ENCODE measurements around the gene TMEM98.
A peak's percentile ranks its signal among the peaks of the same experiment; 100 is the strongest.
"Not testable (repeated sequence)": the region's sequence is repeated elsewhere in the genome, so short reads cannot be mapped to it uniquely, and the experiment has no call there.

TMEM98 gene, protein sequence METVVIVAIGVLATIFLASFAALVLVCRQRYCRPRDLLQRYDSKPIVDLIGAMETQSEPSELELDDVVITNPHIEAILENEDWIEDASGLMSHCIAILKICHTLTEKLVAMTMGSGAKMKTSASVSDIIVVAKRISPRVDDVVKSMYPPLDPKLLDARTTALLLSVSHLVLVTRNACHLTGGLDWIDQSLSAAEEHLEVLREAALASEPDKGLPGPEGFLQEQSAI
- total RNA-seq, result 0 to 3.1 (median 0.19) reads per million in 9 experiments

DNA sequence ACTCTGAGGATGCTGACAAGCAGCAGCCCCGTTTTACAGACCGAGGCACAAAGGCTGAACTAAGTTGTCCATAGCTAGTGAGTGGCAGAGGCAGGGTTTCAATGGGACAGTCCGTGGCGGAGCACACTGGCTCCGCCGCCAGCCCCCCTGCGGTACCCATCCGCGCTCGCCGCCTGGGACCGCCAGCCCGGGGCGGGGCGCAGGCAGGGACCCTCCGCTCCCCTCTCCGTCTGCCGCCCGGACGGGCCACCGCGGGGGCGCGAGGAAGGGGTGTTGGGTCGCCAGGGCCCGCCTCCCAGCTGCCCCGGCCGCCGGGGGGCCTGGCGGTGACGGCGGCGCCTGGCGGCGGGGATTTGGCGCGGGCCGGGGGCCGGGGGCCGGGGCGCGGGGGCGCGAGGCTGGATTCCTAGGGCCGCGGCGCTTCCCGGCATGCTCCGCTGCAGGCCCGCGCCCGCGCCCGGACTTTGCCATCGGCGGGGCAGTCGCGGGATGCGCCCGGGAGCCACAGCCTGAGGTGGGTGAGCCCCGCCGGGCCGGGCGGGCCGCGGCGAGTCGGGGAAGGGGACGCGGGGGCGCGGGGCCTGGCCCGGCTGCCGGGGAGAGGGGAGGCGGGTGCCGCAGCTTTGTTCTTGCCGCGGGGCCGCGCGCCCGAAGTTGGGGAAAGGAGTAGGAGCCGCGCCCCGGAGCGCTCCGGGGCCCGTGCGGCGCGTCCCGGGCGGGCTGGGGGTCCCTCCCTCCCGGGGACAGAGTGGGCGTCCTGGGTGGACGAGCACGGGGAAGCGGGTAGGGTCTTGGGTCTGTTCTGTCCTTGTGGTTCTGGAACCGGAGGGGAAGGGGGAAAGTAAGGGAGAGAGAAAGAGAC lies at the start of gene TMEM98:
Gene TMEM98, plus strand, starts transcription at position 430 of the 862 bp plus-strand sequence. CDS start 3,376 bp downstream, outside the sequence.
- H3K4me3 Mint-ChIP-seq, result peak within 1 kb of the TSS; percentile 26 to 36
- no peaks in the 10 kb centered on the region for H3K4me1 Mint-ChIP-seq (ENCODE audit: low read depth in 2 of 2)
- peaks cover 34 to 38% of the 10 kb centered on the region in 2 donors for H3K27me3 Mint-ChIP-seq
- no peak within 1 kb of the TSS for H3K27ac Mint-ChIP-seq
- DNase-seq (no peak), ATAC-seq (replicated peaks) (no peak)
- no peaks in the 10 kb centered on the region for H3K36me3 Mint-ChIP-seq (ENCODE audit: insufficient read depth)
- no peaks in the 10 kb centered on the region for H3K9me3 Mint-ChIP-seq

- no peak for ATAC-seq (replicated peaks)
- no peaks in the 10 kb centered on the region for H3K36me3 Mint-ChIP-seq (ENCODE audit: insufficient read depth)
- no peaks in the 10 kb centered on the region for H3K9me3 Mint-ChIP-seq
- no peak for DNase-seq
- peaks cover 3 to 8% of the 10 kb centered on the region in 2 donors for H3K4me1 Mint-ChIP-seq (ENCODE audit: low read depth in 2 of 2)
- peaks cover 10 to 17% of the 10 kb centered on the region in 2 donors for H3K27me3 Mint-ChIP-seq
- H3K27ac Mint-ChIP-seq, result peak overlapping the region; percentile 42 to 79
- H3K4me3 Mint-ChIP-seq, result peak overlapping the region; percentile 59 to 65
These were observed 49.7 kb upstream of the TMEM98 start for GRCh38 chr17:32878211-32878610.

- Mint-ChIP-seq H3K27me3 (peaks cover 18 to 27% of the 10 kb centered on the region in 2 donors), H3K4me3 (no peak overlapping the region), H3K4me1 (ENCODE audit: low read depth in 2 of 2) (peaks cover 3 to 6% of the 10 kb centered on the region in 2 donors), H3K27ac (no peak overlapping the region), H3K9me3 (no peaks in the 10 kb centered on the region), H3K36me3 (ENCODE audit: insufficient read depth) (no peaks in the 10 kb centered on the region)
- DNase-seq (no peak), ATAC-seq (replicated peaks) (no peak)
These were observed 48.8 kb upstream of the TMEM98 start for GRCh38 chr17:32879134-32879533.

GRCh38 chr17:32880671-32881453 lies 47.1 kb upstream of the TMEM98 start:
- H3K4me1 Mint-ChIP-seq (ENCODE audit: low read depth in 2 of 2), result peaks cover 2 to 5% of the 10 kb centered on the region in 2 donors
- H3K27me3 Mint-ChIP-seq, result peaks cover 25 to 43% of the 10 kb centered on the region in 2 donors
- H3K27ac Mint-ChIP-seq, result no peak overlapping the region
- H3K4me3 Mint-ChIP-seq, result no peak overlapping the region
- no peaks in the 10 kb centered on the region for H3K36me3 Mint-ChIP-seq (ENCODE audit: insufficient read depth)
- no peaks in the 10 kb centered on the region for H3K9me3 Mint-ChIP-seq
- DNase-seq (no peak), ATAC-seq (replicated peaks) (no peak)

GRCh38 chr17:32882029-32882428 lies 45.9 kb upstream of the TMEM98 start:
- DNase-seq (no peak), ATAC-seq (replicated peaks) (no peak)
- H3K27ac Mint-ChIP-seq, result no peak overlapping the region
- H3K4me1 Mint-ChIP-seq (ENCODE audit: low read depth in 2 of 2), result no peaks in the 10 kb centered on the region
- no peaks in the 10 kb centered on the region for H3K9me3 Mint-ChIP-seq
- H3K27me3 Mint-ChIP-seq, result peaks cover 33 to 55% of the 10 kb centered on the region in 2 donors
- H3K36me3 Mint-ChIP-seq (ENCODE audit: insufficient read depth), result no peaks in the 10 kb centered on the region
- no peak overlapping the region for H3K4me3 Mint-ChIP-seq

- Mint-ChIP-seq H3K36me3 (ENCODE audit: insufficient read depth) (no peaks in the 10 kb centered on the region), H3K4me3 (no peak overlapping the region), H3K27ac (no peak overlapping the region), H3K9me3 (no peaks in the 10 kb centered on the region), H3K27me3 (peaks cover 34 to 57% of the 10 kb centered on the region in 2 donors), H3K4me1 (ENCODE audit: low read depth in 2 of 2) (no peaks in the 10 kb centered on the region)
- no peak for DNase-seq
- ATAC-seq (replicated peaks), result no peak
These were observed 45.2 kb upstream of the TMEM98 start for GRCh38 chr17:32882734-32883133.

DNA sequence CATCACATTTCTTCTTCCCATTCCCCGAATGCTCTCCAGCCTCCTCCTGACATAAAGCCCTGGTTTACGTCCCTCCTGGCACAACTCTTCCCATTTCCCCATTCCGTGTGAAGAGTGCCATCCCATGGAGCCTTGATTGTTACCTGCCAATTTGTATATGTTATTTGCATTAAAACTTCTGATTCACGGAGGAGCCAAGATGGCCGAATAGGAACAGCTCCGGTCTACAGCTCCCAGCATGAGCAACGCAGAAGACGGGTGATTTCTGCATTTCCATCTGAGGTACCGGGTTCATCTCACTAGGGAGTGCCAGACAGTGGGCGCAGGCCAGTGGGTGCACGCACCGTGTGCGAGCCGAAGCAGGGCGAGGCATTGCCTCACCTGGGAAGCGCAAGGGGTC lies 41.0 kb upstream of the TMEM98 start:
- not testable (repeated sequence) for H3K9me3 Mint-ChIP-seq; ATAC-seq (replicated peaks); H3K27ac Mint-ChIP-seq; H3K4me1 Mint-ChIP-seq (ENCODE audit: low read depth in 2 of 2); H3K36me3 Mint-ChIP-seq (ENCODE audit: insufficient read depth); DNase-seq; H3K4me3 Mint-ChIP-seq
- H3K27me3 Mint-ChIP-seq, result peaks cover 32 to 52% of the 10 kb centered on the region in 2 donors

DNA sequence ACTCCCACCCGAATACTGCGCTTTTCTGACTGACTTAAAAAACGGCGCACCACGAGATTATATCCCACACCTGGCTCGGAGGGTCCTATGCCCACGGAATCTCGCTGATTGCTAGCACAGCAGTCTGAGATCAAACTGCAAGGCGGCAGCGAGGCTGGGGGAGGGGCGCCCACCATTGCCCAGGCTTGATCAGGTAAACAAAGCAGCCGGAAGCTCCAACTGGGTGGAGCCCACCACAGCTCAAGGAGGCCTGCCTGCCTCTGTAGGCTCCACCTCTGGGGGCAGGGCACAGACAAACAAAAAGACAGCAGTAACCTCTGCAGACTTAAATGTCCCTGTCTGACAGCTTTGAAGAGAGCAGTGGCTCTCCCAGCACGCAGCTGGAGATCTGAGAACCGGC lies 40.5 kb upstream of the TMEM98 start:
- not testable (repeated sequence) for H3K9me3 Mint-ChIP-seq; H3K27ac Mint-ChIP-seq; H3K4me3 Mint-ChIP-seq; DNase-seq; H3K4me1 Mint-ChIP-seq (ENCODE audit: low read depth in 2 of 2); ATAC-seq (replicated peaks); H3K36me3 Mint-ChIP-seq (ENCODE audit: insufficient read depth)
- peaks cover 29 to 48% of the 10 kb centered on the region in 2 donors for H3K27me3 Mint-ChIP-seq

- ATAC-seq (replicated peaks), result no peak
- DNase-seq, result no peak
- H3K36me3 Mint-ChIP-seq (ENCODE audit: insufficient read depth), result no peaks in the 10 kb centered on the region
These were observed 33.7 kb upstream of the TMEM98 start for GRCh38 chr17:32894245-32894644.

GRCh38 chr17:32896647-32897258 lies 31.2 kb upstream of the TMEM98 start:
- Mint-ChIP-seq H3K27me3 (peaks cover 13 to 23% of the 10 kb centered on the region in 2 donors), H3K36me3 (ENCODE audit: insufficient read depth) (no peaks in the 10 kb centered on the region)

More at GRCh38 chr17:32894245-32894644, 33.7 kb upstream of the TMEM98 start:
- Mint-ChIP-seq H3K9me3 (no peaks in the 10 kb centered on the region), H3K4me1 (ENCODE audit: low read depth in 2 of 2) (no peaks in the 10 kb centered on the region), H3K27ac (no peak overlapping the region), H3K4me3 (no peak overlapping the region), H3K27me3 (peaks cover 13 to 23% of the 10 kb centered on the region in 2 donors)

GRCh38 chr17:32899236-32900013 lies 28.5 kb upstream of the TMEM98 start:
- Mint-ChIP-seq H3K4me3 (no peak overlapping the region), H3K9me3 (no peaks in the 10 kb centered on the region), H3K4me1 (ENCODE audit: low read depth in 2 of 2) (peaks cover 3 to 4% of the 10 kb centered on the region in 2 donors), H3K36me3 (ENCODE audit: insufficient read depth) (no peaks in the 10 kb centered on the region), H3K27ac (no peak overlapping the region), H3K27me3 (peaks cover 13 to 23% of the 10 kb centered on the region in 2 donors)
- ATAC-seq (replicated peaks) (no peak), DNase-seq (no peak)

More at GRCh38 chr17:32896647-32897258, 31.2 kb upstream of the TMEM98 start:
- DNase-seq (no peak), ATAC-seq (replicated peaks) (no peak)
- Mint-ChIP-seq H3K9me3 (no peaks in the 10 kb centered on the region), H3K4me3 (no peak overlapping the region), H3K27ac (no peak overlapping the region), H3K4me1 (ENCODE audit: low read depth in 2 of 2) (no peaks in the 10 kb centered on the region)

DNA sequence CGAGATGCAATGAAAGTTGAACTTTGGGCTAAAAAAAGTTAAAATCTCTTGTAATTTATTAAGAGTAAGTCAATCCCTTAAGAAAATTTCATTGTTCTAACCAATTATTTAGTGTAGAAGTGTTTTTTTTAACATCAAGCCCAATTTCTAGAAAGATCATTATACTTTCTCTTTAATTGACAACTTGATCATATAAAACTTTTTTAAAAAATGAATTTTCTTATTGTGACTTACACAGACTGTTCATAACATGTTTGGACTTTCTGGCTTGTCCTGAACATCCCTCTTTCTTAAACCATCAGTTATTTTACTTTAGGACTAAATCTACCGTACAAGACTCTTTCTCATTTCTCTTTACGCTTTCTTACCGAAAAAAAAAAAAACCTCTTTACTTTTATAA lies 26.2 kb upstream of the TMEM98 start:
- Mint-ChIP-seq H3K27me3 (peaks cover 9 to 16% of the 10 kb centered on the region in 2 donors), H3K9me3 (no peaks in the 10 kb centered on the region), H3K27ac (no peak overlapping the region), H3K36me3 (ENCODE audit: insufficient read depth) (no peaks in the 10 kb centered on the region), H3K4me3 (no peak overlapping the region), H3K4me1 (ENCODE audit: low read depth in 2 of 2) (peaks cover 3 to 5% of the 10 kb centered on the region in 2 donors)
- ATAC-seq (replicated peaks), result no peak
- no peak for DNase-seq

All from effector memory CD8-positive, alpha-beta T cell (primary cell).